Mesendoderm (in vitro differentiated cells): ENCODE results near the gene TMEM181. TPM values are rescaled to one million over a fixed set of nuclear protein-coding genes. Genes with fewer than 3 reads are reported as not detected.

Source experiments
- DNase-seq: peaks from one replicate; pipeline ENCODE4 v3.0.0; 2013
- H2AK5ac ChIP-seq: 2 replicates; pipeline ENCODE4 v1.6.1; 2013; ENCODE audit warnings: low read length, inconsistent platforms
- H2BK120ac ChIP-seq: 2 replicates; pipeline ENCODE4 v1.6.1; 2013; ENCODE audit warnings: low read depth, mild to moderate bottlenecking, low read length, moderate library complexity, mixed read lengths
- H2BK15ac ChIP-seq: replicated peaks from 2 replicates; pipeline ENCODE4 v1.6.1; 2013; ENCODE audit warnings: low read depth, mild to moderate bottlenecking, moderate library complexity
- H2BK5ac ChIP-seq: 2 replicates; pipeline ENCODE4 v1.6.1; 2013; ENCODE audit warnings: low read length, inconsistent platforms
- H3K18ac ChIP-seq: 2 replicates; pipeline ENCODE4 v1.6.1; 2013; ENCODE audit warnings: mild to moderate bottlenecking, low read length, mixed read lengths
- H3K23ac ChIP-seq: one replicate; pipeline ENCODE4 v1.6.1; 2013; ENCODE audit warnings: low read length
- H3K27ac ChIP-seq: 2 replicates; pipeline ENCODE4 v1.5.1; 2013; ENCODE audit warnings: low read depth, mild to moderate bottlenecking, inconsistent platforms, low read length, moderate library complexity
- H3K27me3 ChIP-seq: 2 replicates; pipeline ENCODE4 v1.6.1; 2013; ENCODE audit warnings: low read length, control low read depth, mild to moderate bottlenecking, inconsistent platforms; ENCODE audit not compliant: insufficient read depth, poor library complexity
- H3K36me3 ChIP-seq: 2 replicates; pipeline ENCODE4 v1.6.1; 2013; ENCODE audit warnings: low read length, inconsistent platforms; ENCODE audit not compliant: control insufficient read depth, insufficient read depth
- H3K4ac ChIP-seq: one replicate; pipeline ENCODE4 v1.6.1; 2013; ENCODE audit warnings: low read depth, mild to moderate bottlenecking, low read length, moderate library complexity
- H3K4me1 ChIP-seq: 2 replicates; pipeline ENCODE4 v1.6.1; 2013; ENCODE audit warnings: low read depth, low read length, inconsistent platforms; ENCODE audit not compliant: control insufficient read depth
- H3K4me2 ChIP-seq: 2 replicates; pipeline ENCODE4 v1.6.1; 2013; ENCODE audit warnings: low read length
- H3K4me3 ChIP-seq: 2 replicates; pipeline ENCODE4 v1.5.1; 2013; ENCODE audit warnings: mild to moderate bottlenecking, low read length
- H3K56ac ChIP-seq: one replicate; pipeline ENCODE4 v1.6.1; 2013; ENCODE audit warnings: low read length
- H3K79me1 ChIP-seq: 2 replicates; pipeline ENCODE4 v1.6.1; 2013; ENCODE audit warnings: low read length, inconsistent platforms
- H3K79me2 ChIP-seq: 2 replicates; pipeline ENCODE4 v1.6.1; 2013; ENCODE audit warnings: mild to moderate bottlenecking, low read length; ENCODE audit not compliant: control insufficient read depth, insufficient read depth
- H3K9ac ChIP-seq: 2 replicates; pipeline ENCODE4 v1.6.1; 2013; ENCODE audit warnings: low read length, inconsistent platforms
- H4K5ac ChIP-seq: one replicate; pipeline ENCODE4 v1.6.1; 2013; ENCODE audit warnings: low read length
- H4K8ac ChIP-seq: one replicate; pipeline ENCODE4 v1.6.1; 2013; ENCODE audit warnings: low read depth, mild to moderate bottlenecking, control low read depth, low read length, moderate library complexity
- WGBS: extraction: QIAGEN DNeasy Blood & Tissue Kit; methylation state at CpG from one replicate; pipeline ENCODE4 v1.1.7; 2013; ENCODE audit warnings: low lambda C conversion rate, missing lambda C conversion rate; ENCODE audit not compliant: insufficient coverage; ENCODE audit errors: extremely low coverage; 5-methylcytosine and 5-hydroxymethylcytosine counted together
- polyA plus RNA-seq, 2 experiments: library from polyadenylated mRNA; stranded (reverse); fragments of 200-250 nt; gene quantifications; one replicate each; pipeline ENCODE4 v1.2.3, GENCODE V29; 2013

The TMEM181 gene
- polyA plus RNA-seq (2013, experiment 1 of 2), result 9.1 TPM
- polyA plus RNA-seq (2013, experiment 2 of 2), result 9.0 TPM

GRCh38 chr6:158559895-158560835 is at the start of gene TMEM181:
Gene TMEM181 (plus strand): TSS chr6:158560091. CDS start chr6:158560225, 134 bp downstream.
- Histone ChIP-seq H3K56ac (peak within 1 kb of the TSS; percentile 91), H3K9ac (peak within 1 kb of the TSS; percentile 84), H3K4me2 (peak within 1 kb of the TSS; percentile 89), H3K79me2 (peaks cover 42% of the 10 kb centered on the region), H4K5ac (no peak within 1 kb of the TSS), H3K27ac (peak within 1 kb of the TSS; percentile 57), H3K23ac (peak within 1 kb of the TSS; percentile 69), H3K4ac (peak within 1 kb of the TSS; percentile 94), H3K4me1 (peaks cover 2% of the 10 kb centered on the region), H3K79me1 (peaks cover 23% of the 10 kb centered on the region), H2BK15ac (no peak within 1 kb of the TSS), H3K27me3 (no peaks in the 10 kb centered on the region), H2AK5ac (no peak within 1 kb of the TSS), H2BK120ac (no peak within 1 kb of the TSS), H3K18ac (peak within 1 kb of the TSS; percentile 91), H2BK5ac (no peak within 1 kb of the TSS), H3K4me3 (peak within 1 kb of the TSS; percentile 71), H3K36me3 (no peaks in the 10 kb centered on the region), H4K8ac (peak within 1 kb of the TSS; percentile 93)
- DNase-seq, result peak; percentile 85
- no CpG with 5 or more reads among the region's 120 CpGs for WGBS

- no peak overlapping the region for H3K9ac ChIP-seq
- no peaks in the 10 kb centered on the region for H3K79me1 ChIP-seq
- H3K4me1 ChIP-seq, result no peaks in the 10 kb centered on the region
- no peak overlapping the region for H3K4me2 ChIP-seq
- H3K18ac ChIP-seq, result no peak overlapping the region
- no peak overlapping the region for H2BK15ac ChIP-seq
- no peak overlapping the region for H4K8ac ChIP-seq
- H3K79me2 ChIP-seq, result no peaks in the 10 kb centered on the region
- H2BK5ac ChIP-seq, result no peak overlapping the region
- WGBS, result no CpG with 5 or more reads among the region's 4 CpGs
- no peak overlapping the region for H3K56ac ChIP-seq
- no peak overlapping the region for H3K27ac ChIP-seq
- H3K36me3 ChIP-seq, result no peaks in the 10 kb centered on the region
- H3K27me3 ChIP-seq, result no peaks in the 10 kb centered on the region
- H3K4me3 ChIP-seq, result no peak overlapping the region
- no peak for DNase-seq
- H3K23ac ChIP-seq, result no peak overlapping the region
- H2BK120ac ChIP-seq, result no peak overlapping the region
- no peak overlapping the region for H2AK5ac ChIP-seq
- no peak overlapping the region for H4K5ac ChIP-seq
- H3K4ac ChIP-seq, result no peak overlapping the region
Observed at GRCh38 chr6:158512809-158513208, 47.1 kb upstream of the TMEM181 start.

- Histone ChIP-seq H3K9ac (no peak overlapping the region), H2BK5ac (no peak overlapping the region), H3K36me3 (no peaks in the 10 kb centered on the region), H3K79me2 (no peaks in the 10 kb centered on the region), H3K4ac (no peak overlapping the region), H4K8ac (no peak overlapping the region), H2BK120ac (no peak overlapping the region), H2AK5ac (no peak overlapping the region), H2BK15ac (no peak overlapping the region), H3K23ac (no peak overlapping the region), H3K56ac (no peak overlapping the region), H3K27me3 (no peaks in the 10 kb centered on the region), H4K5ac (no peak overlapping the region), H3K4me2 (no peak overlapping the region), H3K4me3 (no peak overlapping the region), H3K18ac (no peak overlapping the region), H3K27ac (no peak overlapping the region), H3K4me1 (no peaks in the 10 kb centered on the region), H3K79me1 (no peaks in the 10 kb centered on the region)
- WGBS, result no CpG with 5 or more reads among the region's 4 CpGs
- DNase-seq, result no peak
Observed at GRCh38 chr6:158514176-158514575, 45.7 kb upstream of the TMEM181 start.

- WGBS, result no CpG with 5 or more reads among the region's 8 CpGs
- no peak overlapping the region for H3K56ac ChIP-seq
- H3K18ac ChIP-seq, result no peak overlapping the region
- no peak overlapping the region for H2BK15ac ChIP-seq
- H2BK5ac ChIP-seq, result no peak overlapping the region
- H4K5ac ChIP-seq, result no peak overlapping the region
- no peak overlapping the region for H3K27ac ChIP-seq
- H2AK5ac ChIP-seq, result no peak overlapping the region
- no peaks in the 10 kb centered on the region for H3K79me2 ChIP-seq
- no peaks in the 10 kb centered on the region for H3K27me3 ChIP-seq
- H2BK120ac ChIP-seq, result no peak overlapping the region
- H3K36me3 ChIP-seq, result no peaks in the 10 kb centered on the region
- H3K4me1 ChIP-seq, result no peaks in the 10 kb centered on the region
- no peak overlapping the region for H3K4me3 ChIP-seq
- H3K23ac ChIP-seq, result no peak overlapping the region
- DNase-seq, result no peak
- no peak overlapping the region for H3K9ac ChIP-seq
- H3K79me1 ChIP-seq, result no peaks in the 10 kb centered on the region
- H3K4me2 ChIP-seq, result no peak overlapping the region
- H4K8ac ChIP-seq, result no peak overlapping the region
- H3K4ac ChIP-seq, result no peak overlapping the region
Observed at GRCh38 chr6:158514991-158515390, 44.9 kb upstream of the TMEM181 start.

GRCh38 chr6:158516098-158516497 is 43.8 kb upstream of the TMEM181 start:
- no peaks in the 10 kb centered on the region for H3K79me1 ChIP-seq
- H3K56ac ChIP-seq, result no peak overlapping the region
- H3K18ac ChIP-seq, result no peak overlapping the region
- no peaks in the 10 kb centered on the region for H3K79me2 ChIP-seq
- no peak overlapping the region for H3K9ac ChIP-seq
- no peaks in the 10 kb centered on the region for H3K4me1 ChIP-seq
- H3K4me2 ChIP-seq, result no peak overlapping the region
- no peak overlapping the region for H2BK120ac ChIP-seq
- no peak overlapping the region for H3K4me3 ChIP-seq
- DNase-seq, result no peak
- H2BK5ac ChIP-seq, result no peak overlapping the region
- no peak overlapping the region for H3K4ac ChIP-seq
- H3K23ac ChIP-seq, result no peak overlapping the region
- no peak overlapping the region for H4K8ac ChIP-seq
- H3K27ac ChIP-seq, result no peak overlapping the region
- no peak overlapping the region for H2AK5ac ChIP-seq
- H3K27me3 ChIP-seq, result no peaks in the 10 kb centered on the region
- H2BK15ac ChIP-seq, result no peak overlapping the region
- no peaks in the 10 kb centered on the region for H3K36me3 ChIP-seq
- no CpG with 5 or more reads among the region's 33 CpGs for WGBS
- H4K5ac ChIP-seq, result no peak overlapping the region
